SIG-M5 (cell line): ENCODE measurements around the gene THAP5.
"Not testable (repeated sequence)": the region's sequence is repeated elsewhere in the genome, so short reads cannot be mapped to it uniquely, and the experiment has no call there.

Experiments used
- DNase-seq: peaks from one replicate; lab custom pipeline; 2025; lab: John Stamatoyannopoulos, UW

The THAP5 gene

DNA sequence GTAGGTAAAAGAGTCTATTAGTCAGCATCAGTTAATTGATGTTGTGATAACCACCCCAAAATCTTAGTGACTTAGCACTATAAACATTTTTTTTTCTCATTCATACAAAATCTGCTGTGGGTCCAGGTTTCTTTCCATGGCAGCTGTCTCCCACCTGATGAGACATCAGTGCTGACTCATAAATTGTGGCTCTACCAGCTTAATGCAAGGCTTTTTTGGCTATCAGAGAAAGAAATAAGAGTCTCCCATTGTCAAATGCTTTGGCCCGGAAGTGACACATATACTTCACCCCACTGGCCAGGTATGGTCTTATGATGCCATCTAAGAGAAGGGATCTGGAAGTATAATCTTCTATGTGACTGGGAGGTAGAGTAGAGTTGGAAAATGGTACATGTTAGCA lies 14.7 kb upstream of the THAP5 start:
- DNase-seq = no peak

- DNase-seq = no peak
Observed at GRCh38 chr7:108581655-108582491, 12.4 kb upstream of the THAP5 start.

- no peak for DNase-seq
Observed at GRCh38 chr7:108580298-108580697, 10.8 kb upstream of the THAP5 start.

GRCh38 chr7:108578937-108579336 lies 9.4 kb upstream of the THAP5 start:
- DNase-seq = no peak

- DNase-seq = no peak
Observed at GRCh38 chr7:108576116-108576515, 6.6 kb upstream of the THAP5 start.

DNA sequence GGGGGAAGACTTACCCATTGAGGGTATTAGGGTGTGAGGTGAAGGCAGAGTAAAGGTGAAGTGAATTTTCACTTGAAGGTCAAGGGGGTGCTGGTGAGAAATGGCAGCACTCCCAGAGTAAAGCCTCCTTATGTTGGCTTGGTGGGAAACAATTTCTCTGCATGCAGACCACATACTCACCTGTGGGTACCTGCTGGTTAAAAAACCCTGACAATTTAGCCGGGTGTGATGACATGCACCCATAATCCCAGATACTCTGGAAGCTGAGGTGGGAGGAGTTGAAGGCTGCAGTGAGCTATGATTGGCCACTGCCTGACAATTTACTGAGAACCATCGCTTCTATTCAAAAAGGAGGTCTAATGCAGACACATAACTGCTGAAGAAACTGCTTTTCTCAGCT lies 5.7 kb upstream of the THAP5 start:
- no peak for DNase-seq

DNA sequence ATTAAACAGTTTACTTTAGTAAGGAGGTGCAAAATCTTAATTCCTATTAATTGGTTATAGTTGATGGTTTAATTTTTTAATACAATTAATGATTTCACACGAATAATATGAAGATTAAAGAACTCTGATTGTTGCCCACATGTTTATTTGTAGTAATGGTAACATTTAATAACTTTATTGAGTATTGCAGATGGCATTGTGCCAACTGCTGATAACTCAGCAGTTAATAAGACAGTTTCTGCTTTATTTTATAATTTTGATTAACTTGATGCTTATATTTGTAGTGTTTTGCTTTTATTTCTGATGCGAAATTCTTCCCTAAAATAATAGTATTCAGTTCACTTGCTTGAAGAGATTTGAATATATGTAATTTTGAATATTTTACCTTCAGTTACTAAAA lies 3.0 kb upstream of the THAP5 start:
- DNase-seq = no peak

DNA sequence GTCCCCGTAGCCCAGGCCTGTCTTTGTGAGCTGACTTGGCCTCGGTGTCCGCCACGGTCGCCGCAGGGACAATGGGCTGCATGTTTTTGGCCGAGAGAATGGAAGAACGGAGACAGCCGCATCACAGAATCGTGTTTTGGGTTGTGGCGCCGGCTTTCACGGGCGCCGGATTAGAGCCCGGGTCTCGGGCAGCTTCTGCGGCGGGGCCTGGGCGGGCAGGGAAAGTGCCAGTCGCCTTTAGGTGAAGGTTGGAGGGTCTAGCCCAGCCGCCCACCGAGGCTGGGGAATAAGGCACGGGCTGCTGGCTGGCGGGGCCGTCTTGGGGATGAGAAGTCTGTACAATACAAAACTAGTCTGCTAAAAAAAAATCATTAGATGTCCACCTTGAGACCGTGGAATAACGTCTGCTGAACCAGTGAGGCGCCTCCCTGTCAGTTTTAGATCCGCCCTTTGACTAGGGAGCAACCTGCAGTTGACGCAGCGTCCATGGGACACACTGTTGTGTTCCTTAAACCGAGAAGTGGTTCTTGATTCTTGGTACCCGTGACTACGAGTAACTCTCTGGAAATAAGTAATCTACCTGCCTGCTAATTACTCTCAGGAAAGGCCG lies 745 bp upstream of the THAP5 start:
- DNase-seq = no peak

- no peak for DNase-seq
Observed at GRCh38 chr7:108568801-108569380, 615 bp downstream of the THAP5 start.

GRCh38 chr7:108565987-108566386 lies 3.5 kb downstream of the THAP5 start:
- no peak for DNase-seq

DNA sequence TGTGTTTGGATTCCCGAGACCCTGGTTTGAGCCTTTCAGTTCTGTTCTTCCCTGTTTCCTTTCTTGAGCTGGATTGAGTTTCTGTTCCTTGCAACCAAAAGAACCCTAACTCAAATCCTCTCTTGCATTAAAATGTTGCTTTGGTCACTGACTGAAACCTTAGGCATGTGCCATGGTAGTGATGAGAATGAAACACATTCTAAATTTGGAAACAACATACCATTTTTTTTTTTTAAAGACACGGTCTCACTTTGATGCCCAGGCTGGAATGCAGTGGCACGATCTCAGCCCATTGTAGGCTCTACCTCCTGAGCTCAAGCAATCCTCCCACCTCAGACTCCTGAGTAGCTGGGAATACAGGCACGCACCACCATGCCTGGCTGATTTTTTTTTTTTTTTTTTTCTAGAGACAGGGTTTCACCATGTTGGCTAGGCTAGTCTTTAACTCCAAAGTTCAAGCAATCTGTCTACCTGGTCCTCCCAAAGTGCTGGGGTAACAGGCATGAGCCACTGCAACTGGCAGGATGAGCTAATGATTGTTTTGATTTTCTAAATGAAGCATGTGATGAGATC lies 8.4 kb downstream of the THAP5 start:
- no peak for DNase-seq

- no peak for DNase-seq
Observed at GRCh38 chr7:108559253-108559652, 10.3 kb downstream of the THAP5 start.

- DNase-seq = no peak
Observed at GRCh38 chr7:108557617-108558016, 11.9 kb downstream of the THAP5 start.

DNA sequence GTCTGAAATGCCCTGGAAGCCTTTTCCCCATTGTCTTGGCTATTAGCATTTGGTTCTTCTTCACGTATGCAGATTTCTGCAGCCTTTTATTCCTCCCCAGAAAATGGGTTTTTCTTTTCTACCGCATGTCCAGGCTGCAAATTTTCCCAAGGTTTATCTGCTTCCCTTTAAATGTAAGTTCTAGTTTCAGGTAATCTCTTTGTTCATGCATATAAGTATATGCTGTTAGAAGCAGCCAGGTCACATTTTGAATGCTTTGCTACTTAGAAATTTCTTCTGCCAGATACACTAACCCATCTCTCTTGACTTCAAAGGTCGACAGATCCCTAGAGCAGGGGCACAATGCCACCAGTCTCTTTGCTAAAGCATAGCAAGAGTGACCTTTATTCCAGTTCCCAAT lies 12.3 kb downstream of the THAP5 start:
- no peak for DNase-seq

DNA sequence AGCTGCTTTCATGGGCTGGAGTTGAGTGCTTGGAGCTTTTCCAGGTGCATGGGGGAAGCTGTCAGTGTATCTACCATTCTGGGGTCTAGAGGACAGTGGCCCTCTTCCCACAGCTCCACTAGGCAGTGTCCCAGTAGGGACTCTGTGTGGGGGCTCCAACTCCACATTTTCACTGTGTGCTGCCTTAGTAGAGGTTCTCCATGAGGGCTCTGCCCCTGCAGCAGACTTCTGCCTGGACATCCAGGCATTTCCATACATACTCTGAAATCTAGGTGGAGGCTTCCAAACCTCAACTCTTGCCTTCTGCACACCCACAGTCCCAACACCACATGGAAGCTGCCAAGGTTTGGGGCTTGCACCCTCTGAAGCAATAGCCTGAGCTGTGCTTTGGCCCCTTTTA lies 12.8 kb downstream of the THAP5 start:
- DNase-seq = not testable (repeated sequence)

GRCh38 chr7:108548141-108548896 lies 21.2 kb downstream of the THAP5 start:
- DNase-seq = not testable (repeated sequence)

- no peak for DNase-seq
Observed at GRCh38 chr7:108541478-108541877, 28.0 kb downstream of the THAP5 start.

DNA sequence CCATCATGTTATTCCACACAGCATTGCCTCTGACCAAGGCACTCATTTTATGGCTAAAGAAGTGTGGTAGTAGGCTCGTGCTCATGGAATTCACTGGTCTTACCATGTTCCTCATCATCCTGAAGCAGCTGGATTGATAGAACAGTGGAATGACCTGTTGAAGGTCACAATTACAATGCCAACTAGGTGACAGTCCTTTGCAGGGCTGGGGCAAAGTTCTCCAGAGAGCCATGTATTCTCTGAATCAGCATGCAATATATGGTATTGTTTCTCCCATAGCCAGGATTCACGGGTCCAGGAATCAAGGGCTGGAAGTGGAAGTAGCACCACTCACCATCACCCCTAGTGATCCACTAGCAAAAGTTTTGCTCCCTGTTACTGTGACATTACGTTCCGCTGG lies 30.8 kb downstream of the THAP5 start:
- not testable (repeated sequence) for DNase-seq

- not testable (repeated sequence) for DNase-seq
Observed at GRCh38 chr7:108538236-108538635, 31.3 kb downstream of the THAP5 start.

DNA sequence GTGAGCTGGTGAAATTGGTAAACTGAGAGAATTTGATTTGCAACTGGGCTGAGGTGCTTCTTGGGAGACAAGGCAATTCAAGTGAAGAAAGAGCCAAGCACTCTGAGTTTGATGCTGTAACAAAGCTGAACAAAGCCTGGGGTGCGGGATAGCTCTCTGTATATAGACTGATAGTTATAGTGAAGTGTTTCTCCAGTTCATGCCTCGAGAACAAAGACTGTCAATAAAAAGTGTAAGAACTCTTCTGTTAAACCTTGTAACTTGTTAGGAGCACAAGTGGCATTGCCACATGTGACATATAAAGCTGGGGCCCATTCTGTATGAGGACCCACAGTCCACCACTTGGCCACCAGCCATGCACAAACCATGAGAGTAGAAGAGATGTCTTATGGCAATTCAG lies 32.3 kb downstream of the THAP5 start:
- no peak for DNase-seq

- no peak for DNase-seq
Observed at GRCh38 chr7:108535744-108536143, 33.8 kb downstream of the THAP5 start.

GRCh38 chr7:108535257-108535656 lies 34.2 kb downstream of the THAP5 start:
- no peak for DNase-seq
